ENCODE measurements around the gene OR13J1. TPM values are rescaled to one million over a fixed set of nuclear protein-coding genes. Genes with fewer than 3 reads are reported as not detected.

OR13J1 gene, protein sequence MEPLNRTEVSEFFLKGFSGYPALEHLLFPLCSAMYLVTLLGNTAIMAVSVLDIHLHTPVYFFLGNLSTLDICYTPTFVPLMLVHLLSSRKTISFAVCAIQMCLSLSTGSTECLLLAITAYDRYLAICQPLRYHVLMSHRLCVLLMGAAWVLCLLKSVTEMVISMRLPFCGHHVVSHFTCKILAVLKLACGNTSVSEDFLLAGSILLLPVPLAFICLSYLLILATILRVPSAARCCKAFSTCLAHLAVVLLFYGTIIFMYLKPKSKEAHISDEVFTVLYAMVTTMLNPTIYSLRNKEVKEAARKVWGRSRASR
- not detected for total RNA-seq

- Histone ChIP-seq H3K9me3 (no peaks in the 10 kb centered on the region), H3K27ac (no peak within 1 kb of the TSS), H3K36me3 (no peaks in the 10 kb centered on the region), H3K4me1 (no peaks in the 10 kb centered on the region), H3K4me3 (no peak within 1 kb of the TSS), H3K27me3 (no peaks in the 10 kb centered on the region)
- TF ChIP-seq POLR2A (IDR thresholded peaks at IDR 0.05), result no peak
- TF ChIP-seq EP300 (IDR thresholded peaks at IDR 0.05), result no peak
- no peak for TF ChIP-seq POLR2AphosphoS5 (IDR thresholded peaks at IDR 0.05)
- no peak for TF ChIP-seq CTCF (IDR thresholded peaks at IDR 0.05)
- WGBS, result 89% methylated on average over 8 of the region's 8 CpGs
- no peak for DNase-seq (ENCODE audit: low spot score in 2 of 2)
Observed at GRCh38 chr9:35870351-35870923, at the start of gene OR13J1. Gene OR13J1 (minus strand): TSS chr9:35870401. CDS start chr9:35870401, 0 bp downstream.

GRCh38 chr9:35919212-35920008, 49.2 kb upstream of the OR13J1 start:
- TF ChIP-seq POLR2A (IDR thresholded peaks at IDR 0.05) (no peak), POLR2AphosphoS5 (IDR thresholded peaks at IDR 0.05) (no peak), CTCF (IDR thresholded peaks at IDR 0.05) (no peak), EP300 (IDR thresholded peaks at IDR 0.05) (no peak)
- no peak for DNase-seq (ENCODE audit: low spot score in 2 of 2)
- no peaks in the 10 kb centered on the region for H3K9me3 ChIP-seq
- H3K27me3 ChIP-seq, result no peaks in the 10 kb centered on the region
- no peaks in the 10 kb centered on the region for H3K36me3 ChIP-seq
- no peak overlapping the region for H3K27ac ChIP-seq
- H3K4me1 ChIP-seq, result peaks cover 27% of the 10 kb centered on the region
- WGBS, result 75% methylated on average over 3 of the region's 3 CpGs
- H3K4me3 ChIP-seq, result no peak overlapping the region

DNA sequence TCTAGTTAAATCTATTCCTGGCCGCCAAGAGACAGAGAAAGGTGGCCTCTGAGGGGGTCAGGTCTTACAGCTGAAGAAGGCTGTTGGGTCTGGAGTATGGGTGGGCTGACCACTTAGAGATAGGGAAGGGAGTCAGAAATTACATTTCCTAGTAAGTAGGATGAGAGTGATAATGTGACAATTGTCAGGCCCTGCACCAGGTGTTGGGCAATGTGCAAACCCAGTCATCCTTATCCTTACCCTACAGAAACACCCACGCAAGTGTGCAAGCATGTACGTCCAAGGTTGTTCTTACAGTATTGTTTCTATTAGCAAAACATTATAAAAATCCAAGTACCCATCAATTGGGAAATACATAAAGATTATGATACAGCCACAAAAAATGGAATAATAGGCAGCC, 48.6 kb upstream of the OR13J1 start:
- no peaks in the 10 kb centered on the region for H3K9me3 ChIP-seq
- DNase-seq (ENCODE audit: low spot score in 2 of 2), result no peak
- no peaks in the 10 kb centered on the region for H3K27me3 ChIP-seq
- no peaks in the 10 kb centered on the region for H3K36me3 ChIP-seq
- peaks cover 26% of the 10 kb centered on the region for H3K4me1 ChIP-seq
- 96% methylated on average over 3 of the region's 3 CpGs for WGBS
- H3K4me3 ChIP-seq, result no peak overlapping the region
- TF ChIP-seq EP300 (IDR thresholded peaks at IDR 0.05) (no peak), CTCF (IDR thresholded peaks at IDR 0.05) (no peak), POLR2AphosphoS5 (IDR thresholded peaks at IDR 0.05) (no peak), POLR2A (IDR thresholded peaks at IDR 0.05) (no peak)
- H3K27ac ChIP-seq, result no peak overlapping the region

DNA sequence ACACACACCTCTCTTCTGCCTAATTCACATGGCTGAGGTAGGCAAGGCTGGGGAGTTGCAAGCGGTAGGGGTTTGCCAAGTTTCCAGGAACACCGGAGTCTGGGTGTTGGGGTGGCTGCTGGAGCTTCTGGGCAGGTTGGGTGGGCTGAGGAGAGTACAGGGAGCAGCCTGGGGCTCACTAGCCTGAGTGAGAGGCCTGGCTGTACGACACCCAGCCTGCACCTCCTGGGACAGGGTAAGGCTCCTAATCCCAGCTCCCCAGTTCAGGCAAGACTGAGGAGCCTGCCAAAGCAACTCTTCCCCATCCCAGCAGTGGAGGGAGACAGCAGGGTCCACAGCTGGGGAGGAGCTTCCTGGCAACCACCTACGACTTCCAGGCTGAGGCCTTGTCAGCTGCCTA, 47.1 kb upstream of the OR13J1 start:
- whole genome bisulfite sequencing, result 81% methylated on average over 3 of the region's 4 CpGs
- no peak overlapping the region for H3K4me3 ChIP-seq
- peak overlapping the region; percentile 6 for H3K27ac ChIP-seq
- H3K9me3 ChIP-seq, result no peaks in the 10 kb centered on the region
- no peak for TF ChIP-seq CTCF (IDR thresholded peaks at IDR 0.05)
- no peak for TF ChIP-seq POLR2A (IDR thresholded peaks at IDR 0.05)
- no peak for TF ChIP-seq EP300 (IDR thresholded peaks at IDR 0.05)
- TF ChIP-seq POLR2AphosphoS5 (IDR thresholded peaks at IDR 0.05), result no peak
- no peaks in the 10 kb centered on the region for H3K36me3 ChIP-seq
- peaks cover 20% of the 10 kb centered on the region for H3K4me1 ChIP-seq
- no peak for DNase-seq (ENCODE audit: low spot score in 2 of 2)
- H3K27me3 ChIP-seq, result no peaks in the 10 kb centered on the region

All from suprapubic skin (tissue), 4 donors.